ENCODE data around the gene TACSTD2. TPM values are rescaled to one million over a fixed set of nuclear protein-coding genes. Genes with fewer than 3 reads are reported as not detected.
A peak's percentile ranks its signal among the peaks of the same experiment; 100 is the strongest.
"Not testable (repeated sequence)": the region's sequence is repeated elsewhere in the genome, so short reads cannot be mapped to it uniquely, and the experiment has no call there.

Gene TACSTD2
- total RNA-seq, 1 donor from 2014 or later: 56.2 TPM

DNA sequence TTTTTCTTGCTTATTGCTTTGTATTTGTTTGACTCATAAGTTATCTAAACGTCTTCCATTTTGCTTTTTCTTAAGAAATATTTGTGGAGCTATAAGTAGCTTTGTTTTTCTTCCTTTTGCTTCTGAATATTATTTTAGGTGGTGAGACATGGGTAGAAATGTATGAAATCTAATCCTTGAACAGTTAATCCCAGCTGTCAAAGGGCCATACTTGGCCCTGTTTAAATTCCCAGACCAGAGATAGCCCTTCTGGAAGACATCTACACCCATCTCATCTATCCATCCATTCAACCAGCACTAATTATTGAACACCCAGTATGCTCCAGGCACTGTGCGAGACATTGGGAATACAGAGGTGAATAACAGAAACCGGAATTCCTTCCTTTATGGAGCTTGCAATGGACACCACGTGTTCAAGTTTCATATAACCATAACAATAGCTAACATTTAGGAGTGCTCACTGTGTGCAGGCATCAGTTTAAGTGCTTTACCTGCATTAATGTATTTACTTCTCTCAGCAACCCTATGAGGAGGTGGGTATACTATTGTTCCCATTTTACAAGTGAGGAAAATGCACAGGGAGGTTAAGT, 8.7 kb downstream of the TACSTD2 start:
- DNase-seq (ENCODE audit: low read depth in 2 of 2): no peak

GRCh38 chr1:58566339-58566738, 10.7 kb downstream of the TACSTD2 start:
- DNase-seq (ENCODE audit: low read depth in 2 of 2): no peak

DNA sequence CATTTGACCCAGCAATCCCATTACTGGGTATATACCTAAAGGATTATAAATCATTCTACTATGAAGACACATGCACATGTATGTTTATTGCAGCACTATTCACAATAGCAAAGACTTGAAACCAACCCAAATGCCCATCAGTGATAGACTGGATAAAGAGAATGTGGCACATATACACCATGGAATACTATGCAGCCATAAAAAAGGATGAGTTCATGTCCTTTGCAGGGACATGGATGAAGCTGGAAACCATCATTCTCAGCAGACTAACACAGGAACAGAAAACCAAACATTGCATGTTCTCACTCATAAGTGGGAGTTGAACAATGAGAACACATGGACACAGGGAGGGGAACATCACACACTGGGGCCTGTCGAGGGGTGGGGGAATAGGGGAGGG, 13.3 kb downstream of the TACSTD2 start:
- not testable (repeated sequence) for DNase-seq (ENCODE audit: low read depth in 2 of 2)

GRCh38 chr1:58561633-58562032, 15.4 kb downstream of the TACSTD2 start:
- no peak for DNase-seq (ENCODE audit: low read depth in 2 of 2)

GRCh38 chr1:58555393-58555792, 21.7 kb downstream of the TACSTD2 start:
- DNase-seq (ENCODE audit: low read depth in 2 of 2): no peak

- no peak for DNase-seq (ENCODE audit: low read depth in 2 of 2)
These were observed 25.6 kb downstream of the TACSTD2 start for GRCh38 chr1:58551186-58552140.

- DNase-seq (ENCODE audit: low read depth in 2 of 2): not testable (repeated sequence)
These were observed 27.8 kb downstream of the TACSTD2 start for GRCh38 chr1:58549291-58549690.

GRCh38 chr1:58548371-58548770, 28.7 kb downstream of the TACSTD2 start:
- DNase-seq (ENCODE audit: low read depth in 2 of 2): no peak

DNA sequence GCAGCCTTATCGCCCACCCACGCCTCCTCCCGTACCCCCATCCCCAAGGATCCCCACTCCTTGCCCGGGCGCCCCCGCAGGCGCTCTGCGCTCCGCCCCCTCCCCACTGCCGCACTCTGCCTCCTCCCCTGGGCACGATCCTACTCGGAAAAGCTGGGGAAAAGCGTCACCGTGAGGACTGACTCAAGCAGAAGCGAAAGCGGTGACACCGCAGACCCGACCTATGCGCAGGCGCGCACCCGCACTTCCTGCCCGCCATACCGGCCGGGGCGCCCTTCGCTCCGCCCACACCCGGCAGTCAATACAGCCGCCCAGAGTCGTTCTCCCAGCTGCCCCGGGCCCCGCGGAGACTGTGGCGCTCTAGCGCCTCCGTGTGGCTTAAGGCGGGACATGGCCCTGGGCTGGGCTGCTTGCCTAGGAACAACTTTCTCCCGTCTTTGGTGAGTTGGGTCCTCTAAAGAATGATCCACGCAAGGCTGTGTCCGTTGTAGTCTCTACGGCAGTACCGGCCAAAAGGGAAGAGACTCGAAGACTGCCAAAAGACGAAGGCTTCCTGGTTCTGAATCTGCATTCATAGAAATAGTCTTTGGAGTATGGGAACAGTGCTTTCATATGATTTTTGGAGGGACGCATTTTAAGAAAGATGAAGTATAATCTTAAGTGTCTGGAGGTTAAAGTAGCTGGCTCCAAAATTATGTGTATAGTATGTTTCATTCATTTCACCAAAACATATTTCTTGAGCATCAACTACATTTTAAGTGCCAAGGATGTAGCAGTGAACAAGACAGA, 30.3 kb downstream of the TACSTD2 start, which contains the start of gene OMA1:
Gene OMA1, minus strand, starts transcription at position 207 of the 789 bp plus-strand sequence. CDS start 7,432 bp downstream, outside the sequence.
- DNase-seq (ENCODE audit: low read depth in 2 of 2): peak; percentile 99

DNA sequence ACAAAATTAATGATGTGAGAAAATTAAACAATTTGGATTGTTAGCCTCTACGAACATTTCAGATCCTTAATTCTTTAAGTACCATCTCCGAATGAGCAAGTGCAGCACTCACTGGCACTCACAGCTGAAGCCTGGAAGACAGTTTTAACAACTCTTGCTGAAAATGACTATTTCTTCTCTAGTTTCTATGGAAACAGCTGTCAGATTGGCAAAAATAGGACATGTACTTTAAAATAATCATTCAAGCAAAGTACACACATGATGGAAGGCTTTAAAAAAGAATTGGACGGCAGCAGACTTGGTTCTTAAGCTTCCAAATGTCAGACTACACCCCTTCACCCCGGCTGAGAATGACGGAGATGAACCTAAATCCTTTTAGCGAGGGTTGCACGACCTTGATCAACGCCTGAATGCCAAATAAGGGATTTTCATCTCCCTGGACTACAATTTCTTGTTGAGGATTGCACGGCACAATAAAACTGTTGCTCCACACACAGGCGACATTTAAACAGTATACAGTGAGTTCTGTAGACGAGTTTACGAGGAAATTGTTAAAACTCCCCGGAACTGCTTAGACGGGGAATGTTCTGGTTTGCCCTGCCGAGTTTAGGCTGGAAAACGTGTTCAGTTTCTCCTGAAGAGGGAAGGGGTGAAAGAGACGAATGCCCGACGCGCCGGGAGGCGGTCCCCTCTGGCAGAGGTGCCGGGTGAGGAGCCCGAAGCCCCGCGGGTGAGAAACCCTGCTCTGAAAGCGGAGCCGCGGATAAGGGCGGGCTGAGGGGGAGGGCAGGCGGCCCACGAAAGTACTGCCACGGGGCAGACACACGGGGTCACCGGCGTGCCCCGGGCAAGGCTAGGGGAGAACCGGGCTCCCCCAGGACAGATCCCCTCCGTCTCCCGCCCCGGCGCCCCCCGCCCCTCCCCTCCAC, 31.2 kb downstream of the TACSTD2 start:
- peak; percentile 75 to 76 for DNase-seq (ENCODE audit: low read depth in 2 of 2)

DNA sequence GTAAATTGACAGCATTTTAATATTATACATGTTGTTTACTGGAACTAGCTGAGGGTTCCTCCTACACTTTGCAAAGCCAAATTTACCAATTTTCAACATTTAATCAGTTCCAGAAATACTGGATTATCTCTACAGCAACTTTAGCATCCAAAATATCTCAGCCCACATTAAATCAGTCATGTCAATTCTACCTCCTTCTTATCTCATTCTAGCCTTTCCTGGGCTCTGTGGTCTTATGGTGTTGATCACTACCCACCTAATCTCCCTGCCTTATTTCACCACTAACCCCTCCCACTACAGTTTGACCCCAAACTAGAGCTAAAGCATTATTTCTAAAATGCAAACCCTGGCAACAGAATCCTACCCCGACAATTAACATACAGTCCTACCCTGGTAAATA, 33.8 kb downstream of the TACSTD2 start:
- no peak for DNase-seq (ENCODE audit: low read depth in 2 of 2)

DNA sequence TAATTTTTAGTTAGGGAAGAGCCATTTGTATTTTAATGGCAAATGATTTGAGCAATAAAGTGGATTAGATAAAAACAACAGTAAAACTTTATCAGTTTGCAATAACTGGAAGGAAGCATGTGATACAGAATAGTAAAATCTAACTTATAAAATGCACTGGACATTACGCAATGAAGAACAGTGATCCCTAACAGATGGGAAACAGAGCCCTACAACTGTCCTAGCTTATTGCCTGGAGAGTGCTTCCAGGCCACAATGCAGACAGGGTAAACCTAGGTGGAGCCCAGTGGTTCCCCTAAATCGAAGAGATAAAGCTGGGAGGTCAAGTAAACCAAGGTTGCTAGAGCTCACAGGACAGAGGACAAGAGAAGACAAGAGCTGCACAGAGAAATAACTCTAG, 37.5 kb downstream of the TACSTD2 start:
- no peak for DNase-seq (ENCODE audit: low read depth in 2 of 2)

- no peak for DNase-seq (ENCODE audit: low read depth in 2 of 2)
These were observed 38.2 kb downstream of the TACSTD2 start for GRCh38 chr1:58538821-58539220.

DNA sequence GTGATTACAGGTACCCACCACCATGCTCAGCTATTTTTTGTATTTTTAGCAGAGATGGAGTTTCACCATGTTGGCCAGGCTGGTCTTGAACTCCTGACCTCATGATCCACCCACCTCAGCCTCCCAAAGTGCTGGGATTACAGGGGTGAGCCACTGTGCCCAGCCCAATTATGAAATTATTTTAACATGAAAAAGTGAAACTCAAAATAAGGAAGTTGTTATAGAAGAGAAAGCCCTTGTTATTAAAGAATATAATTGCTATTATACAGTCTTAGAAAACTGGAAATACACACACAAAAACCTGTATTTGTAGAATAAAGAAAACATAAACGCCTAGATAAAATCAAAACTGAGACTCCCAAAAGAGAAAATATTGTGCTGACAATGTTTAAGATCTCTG, 45.2 kb downstream of the TACSTD2 start:
- DNase-seq (ENCODE audit: low read depth in 2 of 2): not testable (repeated sequence)

GRCh38 chr1:58529284-58529683, 47.8 kb downstream of the TACSTD2 start:
- DNase-seq (ENCODE audit: low read depth in 2 of 2): no peak

- DNase-seq (ENCODE audit: low read depth in 2 of 2): peak; percentile 4 to 5
These were observed 48.5 kb downstream of the TACSTD2 start for GRCh38 chr1:58528518-58528917.

Other genes starting within 250 kb of the TACSTD2 start
- gene OMA1, start 30.5 kb downstream of the TACSTD2 start, total RNA-seq: 9.8 and 27.8 TPM in 2 replicates
- gene MYSM1, start 122.8 kb upstream of the TACSTD2 start, total RNA-seq: 9.4 and 18.7 TPM in 2 replicates
- gene JUN, start 206.8 kb upstream of the TACSTD2 start, total RNA-seq: 48.4 and 152 TPM in 2 replicates

All from lung microvascular endothelial cell (primary cell).